Neural progenitor cell (in vitro differentiated cells): ENCODE measurements around the gene PGPEP1. TPM values are rescaled to one million over a fixed set of nuclear protein-coding genes. Genes with fewer than 3 reads are reported as not detected.

ENCODE experiments used
- DNase-seq: peaks from one replicate; pipeline ENCODE4 v3.0.0-alpha.2; 2016; ENCODE audit warnings: low spot score
- H2AFZ ChIP-seq: fragments of 200-600 bp; sonication (generic); replicated peaks from 2 replicates; pipeline ENCODE4 v1.6.1; 2016; ENCODE audit warnings: antibody characterized with exemption
- H3F3A ChIP-seq: fragments of 200-600 bp; sonication (generic); 2 replicates; pipeline ENCODE4 v1.6.1; 2016; ENCODE audit warnings: antibody characterized with exemption, low read depth
- H3K27ac ChIP-seq: fragments of 200-600 bp; sonication (generic); 2 replicates; pipeline ENCODE4 v1.5.1; 2016; ENCODE audit warnings: mild to moderate bottlenecking
- H3K27me3 ChIP-seq: fragments of 200-600 bp; sonication (generic); 2 replicates; pipeline ENCODE4 v1.6.1; 2016; ENCODE audit warnings: mild to moderate bottlenecking, moderate library complexity
- H3K36me3 ChIP-seq: fragments of 200-600 bp; sonication (generic); 2 replicates; pipeline ENCODE4 v1.5.1; 2016
- H3K4me1 ChIP-seq: fragments of 200-600 bp; sonication (generic); 2 replicates; pipeline ENCODE4 v1.6.1; 2016; ENCODE audit warnings: mixed run types
- H3K4me2 ChIP-seq: fragments of 200-600 bp; sonication (generic); 2 replicates; pipeline ENCODE4 v1.6.1; 2016
- H3K4me3 ChIP-seq: fragments of 200-600 bp; sonication (generic); 2 replicates; pipeline ENCODE4 v1.5.1; 2016
- H3K79me2 ChIP-seq: fragments of 200-600 bp; sonication (generic); 2 replicates; pipeline ENCODE4 v1.6.1; 2016; ENCODE audit warnings: low read depth
- H3K9ac ChIP-seq: fragments of 200-600 bp; sonication (generic); 2 replicates; pipeline ENCODE4 v1.6.1; 2016
- H3K9me3 ChIP-seq: fragments of 200-600 bp; sonication (generic); 2 replicates; pipeline ENCODE4 v1.5.1; 2016; ENCODE audit warnings: low read depth
- H4K20me1 ChIP-seq: fragments of 200-600 bp; sonication (generic); 2 replicates; pipeline ENCODE4 v1.6.1; 2016; ENCODE audit warnings: low read depth
- H3K27ac Mint-ChIP-seq: 3 replicates; pipeline ENCODE4 v1.8.0; 2021; ENCODE audit warnings: mixed read lengths
- H3K27me3 Mint-ChIP-seq: 2 replicates; pipeline ENCODE4 v1.8.0; 2022; ENCODE audit warnings: low read depth, mild to moderate bottlenecking, inconsistent platforms, moderate library complexity, mixed read lengths; ENCODE audit not compliant: insufficient read depth
- H3K36me3 Mint-ChIP-seq: 3 replicates; pipeline ENCODE4 v1.8.0; 2021; ENCODE audit warnings: mixed read lengths
- H3K4me1 Mint-ChIP-seq: 3 replicates; pipeline ENCODE4 v1.8.0; 2021; ENCODE audit warnings: mixed read lengths
- H3K4me3 Mint-ChIP-seq: 3 replicates; pipeline ENCODE4 v1.8.0; 2021; ENCODE audit warnings: mild to moderate bottlenecking, moderate library complexity, mixed read lengths
- H3K9me3 Mint-ChIP-seq: 3 replicates; pipeline ENCODE4 v1.8.0; 2020; ENCODE audit warnings: mixed read lengths
- CTCF ChIP-seq: fragments of 200-600 bp; sonication (generic); IDR thresholded peaks from 2 replicates; pipeline ENCODE4 v1.5.1; 2017; ENCODE audit warnings: antibody characterized with exemption, mild to moderate bottlenecking
- EZH2 ChIP-seq: fragments of 200-600 bp; sonication (generic); IDR thresholded peaks from 2 replicates; pipeline ENCODE4 v1.6.1; 2017; ENCODE audit warnings: antibody characterized with exemption, mild to moderate bottlenecking, moderate library complexity
- EZH2phosphoT487 ChIP-seq: fragments of 200-600 bp; sonication (generic); IDR thresholded peaks from 2 replicates; pipeline ENCODE4 v1.6.1; 2017; ENCODE audit warnings: antibody characterized with exemption
- total RNA-seq: library from RNA; depleted of rRNA; stranded (reverse); fragments of >200 nt; gene quantifications from 2 replicates; pipeline ENCODE4 v1.2.3, GENCODE V29; 2015; ENCODE audit warnings: low replicate concordance

PGPEP1 gene
- total RNA-seq, 1 donor from 2014 or later, result 2.1 TPM

GRCh38 chr19:18304458-18305310 lies 35.7 kb upstream of the PGPEP1 start:
- peaks cover 28% of the 10 kb centered on the region for H3K4me1 Mint-ChIP-seq
- H3K9ac ChIP-seq, result no peak overlapping the region

GRCh38 chr19:18306209-18306887 lies 34.0 kb upstream of the PGPEP1 start:
- Histone ChIP-seq H3K4me2 (no peak overlapping the region), H3K9me3 (no peaks in the 10 kb centered on the region), H2AFZ (no peak overlapping the region), H3K27ac (peak overlapping the region; percentile 6), H3K27me3 (no peaks in the 10 kb centered on the region), H3K4me3 (no peak overlapping the region), H3K9ac (no peak overlapping the region), H3K4me1 (peaks cover 21% of the 10 kb centered on the region), H3K36me3 (no peaks in the 10 kb centered on the region), H4K20me1 (peaks cover 21% of the 10 kb centered on the region), H3K79me2 (no peaks in the 10 kb centered on the region), H3F3A (peaks cover 46% of the 10 kb centered on the region)
- no peaks in the 10 kb centered on the region for H3K27me3 Mint-ChIP-seq
- H3K9me3 Mint-ChIP-seq, result no peaks in the 10 kb centered on the region
- no peak overlapping the region for H3K27ac Mint-ChIP-seq
- peak overlapping the region; percentile 64 for H3K4me3 Mint-ChIP-seq
- no peak for TF ChIP-seq CTCF
- no peak for TF ChIP-seq EZH2
- TF ChIP-seq EZH2phosphoT487, result no peak
- peaks cover 28% of the 10 kb centered on the region for H3K4me1 Mint-ChIP-seq
- peaks cover 8% of the 10 kb centered on the region for H3K36me3 Mint-ChIP-seq
- no peak for DNase-seq

More at GRCh38 chr19:18304458-18305310, 35.7 kb upstream of the PGPEP1 start:
- peaks cover 8% of the 10 kb centered on the region for H3K36me3 Mint-ChIP-seq
- peaks cover 2% of the 10 kb centered on the region for H3K27me3 Mint-ChIP-seq
- H3K4me3 ChIP-seq, result peak overlapping the region; percentile 24
- TF ChIP-seq CTCF, result no peak
- no peak for TF ChIP-seq EZH2phosphoT487
- no peak for TF ChIP-seq EZH2
- peak overlapping the region; percentile 59 for H3K27ac ChIP-seq
- H3K4me1 ChIP-seq, result peaks cover 21% of the 10 kb centered on the region
- no peaks in the 10 kb centered on the region for H3K9me3 ChIP-seq
- no peaks in the 10 kb centered on the region for H3K36me3 ChIP-seq
- peak overlapping the region; percentile 81 for H3K4me3 Mint-ChIP-seq
- no peaks in the 10 kb centered on the region for H3K9me3 Mint-ChIP-seq
- peak; percentile 76 for DNase-seq
- no peak overlapping the region for H2AFZ ChIP-seq
- peak overlapping the region; percentile 99 for H3K27ac Mint-ChIP-seq
- peaks cover 13% of the 10 kb centered on the region for H4K20me1 ChIP-seq
- H3K79me2 ChIP-seq, result no peaks in the 10 kb centered on the region
- peaks cover 47% of the 10 kb centered on the region for H3F3A ChIP-seq
- no peaks in the 10 kb centered on the region for H3K27me3 ChIP-seq
- H3K4me2 ChIP-seq, result peak overlapping the region; percentile 72

GRCh38 chr19:18306888-18307260 lies 33.5 kb upstream of the PGPEP1 start:
- Histone ChIP-seq H3K4me2 (no peak overlapping the region), H3K27me3 (no peaks in the 10 kb centered on the region), H2AFZ (no peak overlapping the region), H3K4me1 (peaks cover 21% of the 10 kb centered on the region), H3K36me3 (no peaks in the 10 kb centered on the region), H3K9ac (no peak overlapping the region), H3K27ac (no peak overlapping the region), H3K79me2 (no peaks in the 10 kb centered on the region), H3K4me3 (no peak overlapping the region), H3K9me3 (no peaks in the 10 kb centered on the region), H3F3A (peaks cover 44% of the 10 kb centered on the region), H4K20me1 (peaks cover 27% of the 10 kb centered on the region)
- TF ChIP-seq EZH2phosphoT487 (no peak), EZH2 (no peak), CTCF (no peak)
- Mint-ChIP-seq H3K4me1 (peaks cover 28% of the 10 kb centered on the region), H3K27me3 (no peaks in the 10 kb centered on the region), H3K4me3 (peak overlapping the region; percentile 43), H3K36me3 (peaks cover 8% of the 10 kb centered on the region), H3K9me3 (no peaks in the 10 kb centered on the region), H3K27ac (peak overlapping the region; percentile 95)
- DNase-seq, result no peak
